SU-DHL-6 (cell line): Measurements from ENCODE around the gene TOP2B.

Experiments
- H2AFZ ChIP-seq: fragments of 200-600 bp; sonication (generic); 2 replicates; pipeline ENCODE4 v1.6.1; 2014; ENCODE audit warnings: low read depth, mild to moderate bottlenecking, moderate library complexity, mixed read lengths, antibody characterized with exemption, low read length; ENCODE audit not compliant: severe bottlenecking
- H3F3A ChIP-seq: fragments of 200-600 bp; shearing (Covaris generic); 2 replicates; pipeline ENCODE4 v1.6.0; 2016; ENCODE audit warnings: antibody characterized with exemption, mild to moderate bottlenecking; ENCODE audit not compliant: insufficient read depth
- H3K27ac ChIP-seq: fragments of 200-600 bp; sonication (generic); 2 replicates; pipeline ENCODE4 v1.5.1; 2016; ENCODE audit warnings: low read depth, mild to moderate bottlenecking, low read length, moderate library complexity, mixed read lengths
- H3K27me3 ChIP-seq: fragments of 200-600 bp; sonication (generic), shearing (Covaris generic); 2 replicates; pipeline ENCODE4 v1.6.0; 2014; ENCODE audit warnings: mild to moderate bottlenecking, low read length
- H3K36me3 ChIP-seq: fragments of 200-600 bp; sonication (generic); 2 replicates; pipeline ENCODE4 v1.6.1; 2014; ENCODE audit warnings: mild to moderate bottlenecking, low read length, mixed read lengths
- H3K4me2 ChIP-seq: fragments of 300-600, 200-600 bp; shearing (Covaris generic), sonication (generic); 2 replicates; pipeline ENCODE4 v1.6.0; 2014; ENCODE audit warnings: low read length, low read depth, mild to moderate bottlenecking; ENCODE audit not compliant: poor library complexity, severe bottlenecking
- H3K4me3 ChIP-seq: fragments of 200-600 bp; sonication (generic); 2 replicates; pipeline ENCODE4 v1.5.1; 2014; ENCODE audit warnings: antibody characterized with exemption, low read length, mild to moderate bottlenecking, mixed read lengths; ENCODE audit not compliant: insufficient read depth, poor library complexity, severe bottlenecking
- H3K79me2 ChIP-seq: fragments of 200-600 bp; sonication (generic); 2 replicates; pipeline ENCODE4 v1.6.1; 2014; ENCODE audit warnings: mild to moderate bottlenecking, low read length, moderate library complexity; ENCODE audit not compliant: insufficient read depth
- H3K9ac ChIP-seq: fragments of 200-600 bp; sonication (generic); 2 replicates; pipeline ENCODE4 v1.7.0; 2014; ENCODE audit warnings: mild to moderate bottlenecking, low read length
- H3K9me2 ChIP-seq: fragments of 200-600 bp; sonication (generic); replicated peaks from 2 replicates; pipeline ENCODE4 v1.6.1; 2014; ENCODE audit warnings: low read length; ENCODE audit not compliant: insufficient read depth
- H3K9me3 ChIP-seq: fragments of 200-600 bp; sonication (generic); 2 replicates; pipeline ENCODE4 v1.6.1; 2014; ENCODE audit warnings: low read length, mixed read lengths; ENCODE audit not compliant: insufficient read depth
- H4K20me1 ChIP-seq: fragments of 200-600 bp; sonication (generic); 2 replicates; pipeline ENCODE4 v1.6.1; 2014; ENCODE audit warnings: low read depth, mild to moderate bottlenecking, antibody characterized with exemption, low read length, moderate library complexity, mixed read lengths
- CTCF ChIP-seq: fragments of 200-600 bp; sonication (generic); IDR thresholded peaks from one replicate; pipeline ENCODE4 v1.5.1; 2017; ENCODE audit warnings: antibody characterized with exemption, mild to moderate bottlenecking, low read length, moderate library complexity; ENCODE audit not compliant: insufficient read depth, poor library complexity, severe bottlenecking
- EZH2phosphoT487 ChIP-seq: fragments of 200-600 bp; sonication (generic), shearing (Covaris generic); conservative IDR thresholded peaks from 2 replicates; pipeline ENCODE4 v1.6.1; 2018; ENCODE audit warnings: mild to moderate bottlenecking, antibody characterized with exemption, low read length, moderate library complexity, mixed read lengths

The TOP2B gene

GRCh38 chr3:25620493-25620892 is 44.2 kb downstream of the TOP2B start:
- Histone ChIP-seq H3K9me3 (no peaks in the 10 kb centered on the region), H3K9ac (no peak overlapping the region), H3K36me3 (peaks cover 56% of the 10 kb centered on the region), H3K79me2 (no peaks in the 10 kb centered on the region), H3K4me3 (no peak overlapping the region), H3K4me2 (no peak overlapping the region), H2AFZ (no peak overlapping the region), H4K20me1 (no peaks in the 10 kb centered on the region; the same call in 1 of the 2 replicates), H3K27me3 (no peaks in the 10 kb centered on the region), H3F3A (no peaks in the 10 kb centered on the region; the same call in 1 of the 2 replicates), H3K27ac (no peak overlapping the region), H3K9me2 (no peaks in the 10 kb centered on the region)
- TF ChIP-seq EZH2phosphoT487: no peak
- TF ChIP-seq CTCF: no peak

GRCh38 chr3:25619382-25619781 is 45.3 kb downstream of the TOP2B start:
- Histone ChIP-seq H3K27me3 (no peaks in the 10 kb centered on the region), H3K79me2 (no peaks in the 10 kb centered on the region), H3K27ac (no peak overlapping the region), H3K4me2 (no peak overlapping the region), H3F3A (no peaks in the 10 kb centered on the region; the same call in 1 of the 2 replicates), H4K20me1 (no peaks in the 10 kb centered on the region; the same call in 1 of the 2 replicates), H3K36me3 (peaks cover 59% of the 10 kb centered on the region; the same call in 1 of the 2 replicates), H2AFZ (no peak overlapping the region), H3K9me2 (no peaks in the 10 kb centered on the region), H3K9ac (no peak overlapping the region), H3K9me3 (no peaks in the 10 kb centered on the region), H3K4me3 (no peak overlapping the region)
- TF ChIP-seq EZH2phosphoT487 (no peak), CTCF (no peak)

- no peak overlapping the region for H2AFZ ChIP-seq
- no peak overlapping the region for H3K4me3 ChIP-seq
- no peaks in the 10 kb centered on the region for H3K9me3 ChIP-seq
- peaks cover 57% of the 10 kb centered on the region; the same call in 1 of the 2 replicates for H3K36me3 ChIP-seq
- H3K27me3 ChIP-seq: no peaks in the 10 kb centered on the region
- H3K27ac ChIP-seq: no peak overlapping the region
- TF ChIP-seq EZH2phosphoT487: no peak
- no peak for TF ChIP-seq CTCF
- no peak overlapping the region for H3K9ac ChIP-seq
- no peaks in the 10 kb centered on the region for H3K9me2 ChIP-seq
- no peaks in the 10 kb centered on the region; the same call in 1 of the 2 replicates for H4K20me1 ChIP-seq
- H3K4me2 ChIP-seq: no peak overlapping the region
- H3F3A ChIP-seq: no peaks in the 10 kb centered on the region
- H3K79me2 ChIP-seq: no peaks in the 10 kb centered on the region
Measured at GRCh38 chr3:25618028-25618427, 46.7 kb downstream of the TOP2B start.
